ENCODE data around the gene HIRA.
"Not testable (repeated sequence)": the region's sequence is repeated elsewhere in the genome, so short reads cannot be mapped to it uniquely, and the experiment has no call there.

The HIRA gene

GRCh38 chr22:19376247-19376646, 55.3 kb downstream of the HIRA start:
- Histone ChIP-seq H3K9ac (ENCODE audit: low read length) (no peak overlapping the region), H3K27me3 (ENCODE audit: control insufficient read depth, insufficient read depth, low read length) (no peaks in the 10 kb centered on the region), H3K36me3 (ENCODE audit: control insufficient read depth, insufficient read depth, low read length) (peaks cover 77% of the 10 kb centered on the region), H3K27ac (ENCODE audit: low read depth, low read length) (no peak overlapping the region), H3K4me1 (ENCODE audit: control insufficient read depth, insufficient read depth, low read length) (no peaks in the 10 kb centered on the region), H3K9me3 (ENCODE audit: control insufficient read depth, insufficient read depth, low read depth, low read length) (no peaks in the 10 kb centered on the region), H3K4me3 (ENCODE audit: low read depth, low read length) (no peak overlapping the region)

GRCh38 chr22:19375435-19375834, 56.1 kb downstream of the HIRA start:
- H3K9ac ChIP-seq (ENCODE audit: low read length): no peak overlapping the region
- H3K9me3 ChIP-seq (ENCODE audit: control insufficient read depth, insufficient read depth, low read depth, low read length): no peaks in the 10 kb centered on the region
- H3K4me3 ChIP-seq (ENCODE audit: low read depth, low read length): no peak overlapping the region
- H3K4me1 ChIP-seq (ENCODE audit: control insufficient read depth, insufficient read depth, low read length): no peaks in the 10 kb centered on the region
- peaks cover 81% of the 10 kb centered on the region for H3K36me3 ChIP-seq (ENCODE audit: control insufficient read depth, insufficient read depth, low read length)
- H3K27me3 ChIP-seq (ENCODE audit: control insufficient read depth, insufficient read depth, low read length): no peaks in the 10 kb centered on the region
- H3K27ac ChIP-seq (ENCODE audit: low read depth, low read length): no peak overlapping the region

- Histone ChIP-seq H3K4me3 (ENCODE audit: low read depth, low read length) (no peak overlapping the region), H3K27me3 (ENCODE audit: control insufficient read depth, insufficient read depth, low read length) (no peaks in the 10 kb centered on the region), H3K9me3 (ENCODE audit: control insufficient read depth, insufficient read depth, low read depth, low read length) (no peaks in the 10 kb centered on the region), H3K36me3 (ENCODE audit: control insufficient read depth, insufficient read depth, low read length) (peaks cover 88% of the 10 kb centered on the region), H3K9ac (ENCODE audit: low read length) (no peak overlapping the region), H3K4me1 (ENCODE audit: control insufficient read depth, insufficient read depth, low read length) (no peaks in the 10 kb centered on the region), H3K27ac (ENCODE audit: low read depth, low read length) (no peak overlapping the region)
These were observed 57.1 kb downstream of the HIRA start for GRCh38 chr22:19374410-19374809.

GRCh38 chr22:19373450-19373849, 58.1 kb downstream of the HIRA start:
- no peak overlapping the region for H3K27ac ChIP-seq (ENCODE audit: low read depth, low read length)
- no peaks in the 10 kb centered on the region for H3K9me3 ChIP-seq (ENCODE audit: control insufficient read depth, insufficient read depth, low read depth, low read length)
- H3K27me3 ChIP-seq (ENCODE audit: control insufficient read depth, insufficient read depth, low read length): no peaks in the 10 kb centered on the region
- no peak overlapping the region for H3K9ac ChIP-seq (ENCODE audit: low read length)
- H3K4me1 ChIP-seq (ENCODE audit: control insufficient read depth, insufficient read depth, low read length): no peaks in the 10 kb centered on the region
- H3K36me3 ChIP-seq (ENCODE audit: control insufficient read depth, insufficient read depth, low read length): peaks cover 94% of the 10 kb centered on the region
- no peak overlapping the region for H3K4me3 ChIP-seq (ENCODE audit: low read depth, low read length)

- Histone ChIP-seq H3K36me3 (ENCODE audit: control insufficient read depth, insufficient read depth, low read length) (peaks cover 90% of the 10 kb centered on the region), H3K27ac (ENCODE audit: low read depth, low read length) (no peak overlapping the region)
These were observed 59.6 kb downstream of the HIRA start for GRCh38 chr22:19371893-19372292.

GRCh38 chr22:19368876-19369275, 62.7 kb downstream of the HIRA start:
- H3K9ac ChIP-seq (ENCODE audit: low read length): no peak overlapping the region
- H3K4me1 ChIP-seq (ENCODE audit: control insufficient read depth, insufficient read depth, low read length): no peaks in the 10 kb centered on the region
- no peaks in the 10 kb centered on the region for H3K9me3 ChIP-seq (ENCODE audit: control insufficient read depth, insufficient read depth, low read depth, low read length)
- H3K36me3 ChIP-seq (ENCODE audit: control insufficient read depth, insufficient read depth, low read length): peaks cover 86% of the 10 kb centered on the region
- no peak overlapping the region for H3K4me3 ChIP-seq (ENCODE audit: low read depth, low read length)
- H3K27me3 ChIP-seq (ENCODE audit: control insufficient read depth, insufficient read depth, low read length): no peaks in the 10 kb centered on the region
- no peak overlapping the region for H3K27ac ChIP-seq (ENCODE audit: low read depth, low read length)

More at GRCh38 chr22:19371893-19372292, 59.6 kb downstream of the HIRA start:
- Histone ChIP-seq H3K27me3 (ENCODE audit: control insufficient read depth, insufficient read depth, low read length) (no peaks in the 10 kb centered on the region), H3K9ac (ENCODE audit: low read length) (no peak overlapping the region), H3K4me1 (ENCODE audit: control insufficient read depth, insufficient read depth, low read length) (no peaks in the 10 kb centered on the region), H3K9me3 (ENCODE audit: control insufficient read depth, insufficient read depth, low read depth, low read length) (no peaks in the 10 kb centered on the region), H3K4me3 (ENCODE audit: low read depth, low read length) (no peak overlapping the region)

GRCh38 chr22:19367763-19368367, 63.7 kb downstream of the HIRA start:
- Histone ChIP-seq H3K27ac (ENCODE audit: low read depth, low read length) (no peak overlapping the region), H3K9me3 (ENCODE audit: control insufficient read depth, insufficient read depth, low read depth, low read length) (no peaks in the 10 kb centered on the region), H3K4me1 (ENCODE audit: control insufficient read depth, insufficient read depth, low read length) (no peaks in the 10 kb centered on the region), H3K27me3 (ENCODE audit: control insufficient read depth, insufficient read depth, low read length) (no peaks in the 10 kb centered on the region), H3K4me3 (ENCODE audit: low read depth, low read length) (no peak overlapping the region), H3K9ac (ENCODE audit: low read length) (no peak overlapping the region), H3K36me3 (ENCODE audit: control insufficient read depth, insufficient read depth, low read length) (peaks cover 79% of the 10 kb centered on the region)

GRCh38 chr22:19363541-19363940, 68.0 kb downstream of the HIRA start:
- H3K36me3 ChIP-seq (ENCODE audit: control insufficient read depth, insufficient read depth, low read length): peaks cover 80% of the 10 kb centered on the region
- H3K27me3 ChIP-seq (ENCODE audit: control insufficient read depth, insufficient read depth, low read length): not testable (repeated sequence)

GRCh38 chr22:19361501-19362103, 69.9 kb downstream of the HIRA start:
- peaks cover 84% of the 10 kb centered on the region for H3K36me3 ChIP-seq (ENCODE audit: control insufficient read depth, insufficient read depth, low read length)
- H3K9ac ChIP-seq (ENCODE audit: low read length): no peak overlapping the region
- H3K9me3 ChIP-seq (ENCODE audit: control insufficient read depth, insufficient read depth, low read depth, low read length): no peaks in the 10 kb centered on the region
- H3K27ac ChIP-seq (ENCODE audit: low read depth, low read length): no peak overlapping the region
- H3K27me3 ChIP-seq (ENCODE audit: control insufficient read depth, insufficient read depth, low read length): no peaks in the 10 kb centered on the region
- no peaks in the 10 kb centered on the region for H3K4me1 ChIP-seq (ENCODE audit: control insufficient read depth, insufficient read depth, low read length)
- H3K4me3 ChIP-seq (ENCODE audit: low read depth, low read length): no peak overlapping the region

More at GRCh38 chr22:19363541-19363940, 68.0 kb downstream of the HIRA start:
- H3K27ac ChIP-seq (ENCODE audit: low read depth, low read length); H3K4me1 ChIP-seq (ENCODE audit: control insufficient read depth, insufficient read depth, low read length); H3K9ac ChIP-seq (ENCODE audit: low read length); H3K4me3 ChIP-seq (ENCODE audit: low read depth, low read length); H3K9me3 ChIP-seq (ENCODE audit: control insufficient read depth, insufficient read depth, low read depth, low read length): not testable (repeated sequence)

GRCh38 chr22:19360862-19361261, 70.7 kb downstream of the HIRA start:
- Histone ChIP-seq H3K27ac (ENCODE audit: low read depth, low read length) (no peak overlapping the region), H3K36me3 (ENCODE audit: control insufficient read depth, insufficient read depth, low read length) (peaks cover 88% of the 10 kb centered on the region)

GRCh38 chr22:19360300-19360792, 71.2 kb downstream of the HIRA start:
- Histone ChIP-seq H3K4me1 (ENCODE audit: control insufficient read depth, insufficient read depth, low read length) (no peaks in the 10 kb centered on the region), H3K9me3 (ENCODE audit: control insufficient read depth, insufficient read depth, low read depth, low read length) (no peaks in the 10 kb centered on the region), H3K27ac (ENCODE audit: low read depth, low read length) (no peak overlapping the region), H3K27me3 (ENCODE audit: control insufficient read depth, insufficient read depth, low read length) (no peaks in the 10 kb centered on the region), H3K4me3 (ENCODE audit: low read depth, low read length) (no peak overlapping the region), H3K9ac (ENCODE audit: low read length) (no peak overlapping the region), H3K36me3 (ENCODE audit: control insufficient read depth, insufficient read depth, low read length) (peaks cover 88% of the 10 kb centered on the region)

More at GRCh38 chr22:19360862-19361261, 70.7 kb downstream of the HIRA start:
- Histone ChIP-seq H3K4me1 (ENCODE audit: control insufficient read depth, insufficient read depth, low read length) (no peaks in the 10 kb centered on the region), H3K27me3 (ENCODE audit: control insufficient read depth, insufficient read depth, low read length) (no peaks in the 10 kb centered on the region), H3K9ac (ENCODE audit: low read length) (no peak overlapping the region), H3K4me3 (ENCODE audit: low read depth, low read length) (no peak overlapping the region), H3K9me3 (ENCODE audit: control insufficient read depth, insufficient read depth, low read depth, low read length) (no peaks in the 10 kb centered on the region)
